ENCODE measurements around the gene COMMD1.

The COMMD1 gene

DNA sequence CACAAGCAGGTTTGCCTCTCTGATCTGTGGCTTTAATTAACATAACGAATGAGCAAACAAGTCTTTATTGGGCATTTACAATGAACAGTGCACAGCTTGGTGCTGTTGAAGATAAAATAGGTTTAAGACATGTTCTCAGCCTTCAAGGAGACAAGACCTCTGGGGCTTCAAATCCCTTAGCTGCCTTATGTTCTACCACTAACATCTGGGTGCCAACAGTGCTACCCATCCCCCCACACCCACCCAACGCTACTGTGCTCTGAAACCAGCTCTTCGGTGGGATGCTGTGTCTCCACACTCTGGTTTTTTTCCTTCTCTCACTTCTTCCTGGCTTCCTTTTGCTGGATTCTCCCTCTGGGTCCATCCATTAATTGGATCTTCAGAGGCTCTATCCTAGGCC, 276.4 kb downstream of the COMMD1 start:
- no peak for DNase-seq (ENCODE audit: low read depth)

DNA sequence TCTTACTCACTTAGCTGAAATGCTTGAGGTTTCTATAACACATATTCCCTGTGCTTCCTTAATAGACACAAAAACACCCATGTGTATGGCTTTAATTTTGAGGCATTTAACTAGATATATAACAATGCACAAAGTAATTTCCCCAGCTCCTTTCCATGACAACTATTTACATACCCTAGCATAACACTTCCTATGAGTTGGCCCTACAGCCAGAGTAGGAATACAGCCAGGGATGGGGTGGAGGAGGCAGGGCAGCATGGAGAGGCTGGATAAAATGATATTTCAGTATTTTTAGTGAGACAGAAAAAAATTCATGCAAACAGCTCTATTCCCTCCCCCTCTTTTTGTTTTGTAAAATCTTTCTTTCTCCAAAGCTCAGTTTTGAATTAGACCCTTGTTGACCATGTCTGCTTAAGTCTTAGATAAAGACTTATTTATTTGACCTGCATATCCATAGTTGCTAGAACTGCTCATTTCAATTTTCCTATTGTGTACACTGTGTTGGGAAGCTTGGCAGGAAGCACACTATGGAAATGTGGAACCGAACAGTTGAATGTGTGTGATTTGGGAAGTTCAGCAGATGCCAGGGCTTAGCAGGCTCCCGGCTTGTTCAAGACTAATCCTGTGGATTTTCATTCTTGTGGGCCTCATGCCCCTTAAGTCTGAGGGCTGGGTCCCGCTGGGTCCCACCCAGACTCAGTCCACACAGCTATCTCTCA, 279.2 kb downstream of the COMMD1 start:
- no peak for DNase-seq (ENCODE audit: low read depth)
